HCT116 (cell line): ENCODE results near the gene ALK. TPM values are rescaled to one million over a fixed set of nuclear protein-coding genes. Genes with fewer than 3 reads are reported as not detected.

Source experiments
- ATAC-seq: fragments of 200-7000 bp; cut with Tn5 transposase; 2 replicates; pipeline ENCODE4 v1.9.1; 2020; ENCODE audit warnings: mild to moderate bottlenecking, moderate library complexity
- BruUV-seq: library from RNA; stranded (reverse); fragments of 400-500 nt; replicated peaks from 2 replicates; lab custom pipeline; 2021; lab: Mats Ljungman, UMichigan
- CTCF ChIA-PET: fragments of 300-600 bp; sonication (Branson Sonifier 250); formaldehyde crosslinking; loops from one replicate; lab custom pipeline; 2021; ENCODE audit warnings: antibody characterized with exemption; lab: Charles Lee
- POLR2A ChIA-PET: fragments of 300-600, 350-600 bp; sonication (Branson Sonifier 250); formaldehyde crosslinking; loops from one replicate; lab custom pipeline; 2021; ENCODE audit warnings: antibody characterized with exemption; lab: Charles Lee
- RAD21 ChIA-PET, 2 experiments: fragments of 300-600 bp; sonication (Branson Sonifier 250); formaldehyde crosslinking; loops; one replicate each; lab custom pipeline; 2023; ENCODE audit warnings: low total read pairs in 2 of 2; ENCODE audit not compliant: uncharacterized antibody in 2 of 2, unreplicated experiment in 2 of 2, low non-redundant PET in 1 of 2; lab: Charles Lee
- DNase-seq: peaks from one replicate; pipeline ENCODE4 v3.0.0-alpha.2; 2010; ENCODE audit warnings: low read depth, low spot score
- H2AFZ ChIP-seq: fragments of 200-600 bp; shearing (Covaris generic), sonication (generic); 2 replicates; pipeline ENCODE4 v1.6.1; 2017; ENCODE audit warnings: low read depth, mixed run types, mixed read lengths, antibody characterized with exemption, low read length; ENCODE audit not compliant: poor library complexity, severe bottlenecking
- H3K27ac ChIP-seq: 2 replicates; pipeline ENCODE4 v1.5.1; 2012; ENCODE audit warnings: low read depth, low read length
- H3K27me3 ChIP-seq: fragments of 200-600 bp; sonication (generic); 2 replicates; pipeline ENCODE4 v1.6.1; 2016; ENCODE audit warnings: mixed run types, low read length, mixed read lengths; ENCODE audit not compliant: insufficient read depth
- H3K36me3 ChIP-seq, 2 experiments: fragments of 200-500 bp in 1 of 2; fragments of 200-600 bp in 1 of 2; sonication (Bioruptor generic) in 1 of 2; sonication (generic) in 1 of 2; 2 replicates each; pipeline versions ENCODE4 v1.5.1 to v1.6.1; 2014 to 2016; ENCODE audit warnings: low read length in 2 of 2, inconsistent platforms in 1 of 2, mixed read lengths in 1 of 2, mixed run types in 1 of 2; ENCODE audit not compliant: insufficient read depth in 2 of 2, control insufficient read depth in 1 of 2
- H3K4me1 ChIP-seq, 2 experiments: fragments of 200-600 bp in 1 of 2; sonication (generic) in 1 of 2; 2 replicates each; pipeline versions ENCODE4 v1.5.1 to v1.6.1; 2012 to 2017; ENCODE audit warnings: low read length in 2 of 2, inconsistent platforms in 1 of 2, mild to moderate bottlenecking in 1 of 2, mixed read lengths in 1 of 2, mixed run types in 1 of 2, moderate library complexity in 1 of 2; ENCODE audit not compliant: insufficient read depth in 2 of 2, control insufficient read depth in 1 of 2
- H3K4me2 ChIP-seq: fragments of 200-600 bp; sonication (generic); 2 replicates; pipeline ENCODE4 v1.6.1; 2017; ENCODE audit warnings: mixed run types, low read length, mixed read lengths
- H3K4me3 ChIP-seq, 2 experiments: fragments of 200-600 bp in 1 of 2; sonication (generic) in 1 of 2; replicated peaks in 1 of 2; 2 replicates each; pipeline ENCODE4 v1.5.1; 2011 to 2016; ENCODE audit warnings: low read length in 2 of 2, control low read depth in 1 of 2, low read depth in 1 of 2, mild to moderate bottlenecking in 1 of 2, mixed read lengths in 1 of 2, mixed run types in 1 of 2
- H3K79me2 ChIP-seq: fragments of 200-600 bp; sonication (generic); 2 replicates; pipeline ENCODE4 v1.6.1; 2017; ENCODE audit warnings: mild to moderate bottlenecking, mixed run types, low read length, moderate library complexity, mixed read lengths; ENCODE audit not compliant: insufficient read depth
- H3K9ac ChIP-seq: fragments of 200-600 bp; sonication (generic); 2 replicates; pipeline ENCODE4 v1.6.1; 2016; ENCODE audit warnings: low read length, mixed read lengths
- H3K9me2 ChIP-seq: fragments of 200-600 bp; sonication (generic), shearing (Covaris generic); 2 replicates; pipeline ENCODE4 v1.6.1; 2017; ENCODE audit warnings: mixed run types, mild to moderate bottlenecking, moderate library complexity; ENCODE audit not compliant: insufficient read depth
- H3K9me3 ChIP-seq, 2 experiments: fragments of 200-500 bp in 1 of 2; fragments of 200-600 bp in 1 of 2; sonication (Bioruptor generic) in 1 of 2; sonication (generic) in 1 of 2; 2 replicates each; pipeline ENCODE4 v1.6.1; 2014 to 2017; ENCODE audit warnings: low read length in 2 of 2, mixed read lengths in 2 of 2, inconsistent platforms in 1 of 2, low read depth in 1 of 2, mild to moderate bottlenecking in 1 of 2, mixed run types in 1 of 2, moderate library complexity in 1 of 2; ENCODE audit not compliant: control insufficient read depth in 1 of 2, insufficient read depth in 1 of 2
- H4K20me1 ChIP-seq: fragments of 200-600 bp; sonication (generic), shearing (Covaris generic); 2 replicates; pipeline ENCODE4 v1.6.1; 2017; ENCODE audit warnings: mixed run types, mild to moderate bottlenecking, moderate library complexity; ENCODE audit not compliant: insufficient read depth
- CBX3 ChIP-seq: IDR thresholded peaks from 2 replicates; pipeline ENCODE4 v1.6.1; 2012; ENCODE audit warnings: low read depth
- EGR1 ChIP-seq: IDR thresholded peaks from 2 replicates; pipeline ENCODE4 v1.6.1; 2012; ENCODE audit warnings: low read depth
- EZH2 ChIP-seq: fragments of 200-600 bp; sonication (generic); IDR thresholded peaks from 2 replicates; pipeline ENCODE4 v1.6.1; 2017; ENCODE audit warnings: antibody characterized with exemption, mixed run types
- EZH2phosphoT487 ChIP-seq: fragments of 200-600 bp; IDR thresholded peaks from 2 replicates; pipeline ENCODE4 v1.6.1; 2018; ENCODE audit warnings: antibody characterized with exemption, borderline replicate concordance
- POLR2AphosphoS5 ChIP-seq: IDR thresholded peaks from 2 replicates; pipeline ENCODE4 v1.6.1; 2011; ENCODE audit warnings: mild to moderate bottlenecking, low read depth, low read length, moderate library complexity
- RAD21 ChIP-seq: IDR thresholded peaks from 2 replicates; pipeline ENCODE4 v1.6.1; 2012; ENCODE audit warnings: low read depth, mild to moderate bottlenecking
- SP1 ChIP-seq: IDR thresholded peaks from 2 replicates; pipeline ENCODE4 v1.6.1; 2012; ENCODE audit warnings: low read depth
- SRF ChIP-seq: IDR thresholded peaks from 2 replicates; pipeline ENCODE4 v1.6.1; 2012; ENCODE audit warnings: low read depth
- TCF7L2 ChIP-seq: IDR thresholded peaks from 2 replicates; pipeline ENCODE4 v1.7.0; 2011; ENCODE audit warnings: borderline replicate concordance, inconsistent platforms; ENCODE audit not compliant: insufficient read depth, insufficient read length; ENCODE audit errors: extremely low read depth
- YY1 ChIP-seq: IDR thresholded peaks from 2 replicates; pipeline ENCODE4 v1.6.1; 2011; ENCODE audit warnings: low read length, low read depth, moderate library complexity, mild to moderate bottlenecking; ENCODE audit not compliant: insufficient replicate concordance; ENCODE audit errors: extremely low read depth
- ZFX ChIP-seq: fragments of 450-650 bp; IDR thresholded peaks from 2 replicates; pipeline ENCODE4 v1.6.1; 2017
- ZNF274 ChIP-seq: fragments of 200-500 bp; sonication (Bioruptor generic); IDR thresholded peaks from 2 replicates; pipeline ENCODE4 v1.6.1; 2014; ENCODE audit warnings: mild to moderate bottlenecking, low read depth, low read length, inconsistent platforms
- intact Hi-C: fragments of 100-400 bp; cut with micrococcal nuclease; formaldehyde crosslinking; loops from 2 replicates; pipeline ENCODE4 v1.10.0; 2022
- total RNA-seq: library from RNA; stranded (reverse); gene quantifications from one replicate; pipeline ENCODE4 v1.2.1, GENCODE V29; 2021; ENCODE audit not compliant: unreplicated experiment
- TF ChIP-seq, protein P1 (sequence below): IDR thresholded peaks from 2 replicates; pipeline ENCODE4 v1.6.1; 2012; ENCODE audit warnings: low read depth
- TF ChIP-seq, protein P2 (sequence below): IDR thresholded peaks from 2 replicates; pipeline ENCODE4 v1.6.1; 2011; ENCODE audit warnings: mild to moderate bottlenecking, low read length, moderate library complexity; ENCODE audit not compliant: insufficient replicate concordance; ENCODE audit errors: extremely low read depth
- TF ChIP-seq, protein P3 (sequence below): IDR thresholded peaks from 2 replicates; pipeline ENCODE4 v1.6.1; 2012
- TF ChIP-seq, protein P4 (sequence below): IDR thresholded peaks from 2 replicates; pipeline ENCODE4 v1.6.1; 2012
- TF ChIP-seq, protein P5 (sequence below), 3 experiments: fragments of 200-600 bp in 1 of 3; sonication (generic) in 1 of 3; IDR thresholded peaks in 2 of 3; conservative IDR thresholded peaks in 1 of 3; 2 replicates each; pipeline ENCODE4 v1.5.1; 2012 to 2017; ENCODE audit warnings: low read depth in 2 of 3, low read length in 2 of 3, antibody characterized with exemption in 1 of 3, borderline replicate concordance in 1 of 3, control low read depth in 1 of 3, mild to moderate bottlenecking in 1 of 3, mixed read lengths in 1 of 3, mixed run types in 1 of 3, moderate library complexity in 1 of 3; ENCODE audit not compliant: insufficient read depth in 1 of 3

The ALK gene
- total RNA-seq, 1 experiment from 2014 or later: not detected

DNA sequence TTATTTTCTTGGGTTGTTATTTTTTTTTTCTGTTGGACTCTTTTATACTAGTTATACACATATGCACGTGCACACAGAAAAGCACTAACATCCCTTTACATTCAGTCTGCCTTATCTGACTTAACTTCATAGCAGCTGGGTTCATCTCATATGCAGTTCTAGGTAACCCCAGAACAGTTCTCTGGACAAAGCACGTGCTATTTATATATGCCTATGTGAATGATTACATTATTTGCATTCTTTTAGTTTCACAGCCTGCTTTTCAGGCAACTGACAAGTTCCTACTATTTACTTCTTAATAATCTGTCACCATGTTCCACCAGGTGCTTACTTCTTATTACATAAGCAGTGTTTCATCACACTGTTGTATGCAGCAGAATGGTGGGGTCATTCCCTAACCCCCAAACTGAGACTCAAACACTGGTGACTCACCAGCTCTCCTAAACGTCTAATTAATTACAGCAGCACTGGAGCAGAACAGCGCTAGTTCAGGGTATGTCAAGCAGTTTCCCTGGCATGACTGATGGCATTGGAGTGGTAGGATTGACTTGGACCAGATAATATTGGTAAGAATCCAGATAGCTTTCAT, 433.3 kb downstream of the ALK start:
- Histone ChIP-seq H3K4me2 (no peak overlapping the region), H3K4me1 (no peaks in the 10 kb centered on the region), H3K27me3 (peaks cover 28% of the 10 kb centered on the region), H3K9me3 (no peaks in the 10 kb centered on the region), H4K20me1 (no peaks in the 10 kb centered on the region), H3K9me2 (no peaks in the 10 kb centered on the region), H3K9ac (no peak overlapping the region), H3K4me3 (no peak overlapping the region), H3K27ac (no peak overlapping the region)
- no TSS peak for BruUV-seq
- intact Hi-C loops: no loop called here
- CTCF ChIA-PET: no interaction called here
- TF ChIP-seq YY1 (no peak), POLR2AphosphoS5 (no peak), CBX3 (no peak), SP1 (no peak), ZFX (no peak), RAD21 (no peak), EZH2 (no peak), EZH2phosphoT487 (no peak), EGR1 (no peak), ZNF274 (no peak), TCF7L2 (no peak), SRF (no peak)
- TF ChIP-seq, protein P1, sequence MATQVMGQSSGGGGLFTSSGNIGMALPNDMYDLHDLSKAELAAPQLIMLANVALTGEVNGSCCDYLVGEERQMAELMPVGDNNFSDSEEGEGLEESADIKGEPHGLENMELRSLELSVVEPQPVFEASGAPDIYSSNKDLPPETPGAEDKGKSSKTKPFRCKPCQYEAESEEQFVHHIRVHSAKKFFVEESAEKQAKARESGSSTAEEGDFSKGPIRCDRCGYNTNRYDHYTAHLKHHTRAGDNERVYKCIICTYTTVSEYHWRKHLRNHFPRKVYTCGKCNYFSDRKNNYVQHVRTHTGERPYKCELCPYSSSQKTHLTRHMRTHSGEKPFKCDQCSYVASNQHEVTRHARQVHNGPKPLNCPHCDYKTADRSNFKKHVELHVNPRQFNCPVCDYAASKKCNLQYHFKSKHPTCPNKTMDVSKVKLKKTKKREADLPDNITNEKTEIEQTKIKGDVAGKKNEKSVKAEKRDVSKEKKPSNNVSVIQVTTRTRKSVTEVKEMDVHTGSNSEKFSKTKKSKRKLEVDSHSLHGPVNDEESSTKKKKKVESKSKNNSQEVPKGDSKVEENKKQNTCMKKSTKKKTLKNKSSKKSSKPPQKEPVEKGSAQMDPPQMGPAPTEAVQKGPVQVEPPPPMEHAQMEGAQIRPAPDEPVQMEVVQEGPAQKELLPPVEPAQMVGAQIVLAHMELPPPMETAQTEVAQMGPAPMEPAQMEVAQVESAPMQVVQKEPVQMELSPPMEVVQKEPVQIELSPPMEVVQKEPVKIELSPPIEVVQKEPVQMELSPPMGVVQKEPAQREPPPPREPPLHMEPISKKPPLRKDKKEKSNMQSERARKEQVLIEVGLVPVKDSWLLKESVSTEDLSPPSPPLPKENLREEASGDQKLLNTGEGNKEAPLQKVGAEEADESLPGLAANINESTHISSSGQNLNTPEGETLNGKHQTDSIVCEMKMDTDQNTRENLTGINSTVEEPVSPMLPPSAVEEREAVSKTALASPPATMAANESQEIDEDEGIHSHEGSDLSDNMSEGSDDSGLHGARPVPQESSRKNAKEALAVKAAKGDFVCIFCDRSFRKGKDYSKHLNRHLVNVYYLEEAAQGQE: no peak
- TF ChIP-seq, protein P2, sequence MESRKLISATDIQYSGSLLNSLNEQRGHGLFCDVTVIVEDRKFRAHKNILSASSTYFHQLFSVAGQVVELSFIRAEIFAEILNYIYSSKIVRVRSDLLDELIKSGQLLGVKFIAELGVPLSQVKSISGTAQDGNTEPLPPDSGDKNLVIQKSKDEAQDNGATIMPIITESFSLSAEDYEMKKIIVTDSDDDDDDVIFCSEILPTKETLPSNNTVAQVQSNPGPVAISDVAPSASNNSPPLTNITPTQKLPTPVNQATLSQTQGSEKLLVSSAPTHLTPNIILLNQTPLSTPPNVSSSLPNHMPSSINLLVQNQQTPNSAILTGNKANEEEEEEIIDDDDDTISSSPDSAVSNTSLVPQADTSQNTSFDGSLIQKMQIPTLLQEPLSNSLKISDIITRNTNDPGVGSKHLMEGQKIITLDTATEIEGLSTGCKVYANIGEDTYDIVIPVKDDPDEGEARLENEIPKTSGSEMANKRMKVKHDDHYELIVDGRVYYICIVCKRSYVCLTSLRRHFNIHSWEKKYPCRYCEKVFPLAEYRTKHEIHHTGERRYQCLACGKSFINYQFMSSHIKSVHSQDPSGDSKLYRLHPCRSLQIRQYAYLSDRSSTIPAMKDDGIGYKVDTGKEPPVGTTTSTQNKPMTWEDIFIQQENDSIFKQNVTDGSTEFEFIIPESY: no peak
- TF ChIP-seq, protein P3, sequence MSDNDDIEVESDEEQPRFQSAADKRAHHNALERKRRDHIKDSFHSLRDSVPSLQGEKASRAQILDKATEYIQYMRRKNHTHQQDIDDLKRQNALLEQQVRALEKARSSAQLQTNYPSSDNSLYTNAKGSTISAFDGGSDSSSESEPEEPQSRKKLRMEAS: no peak
- TF ChIP-seq, protein P4, sequence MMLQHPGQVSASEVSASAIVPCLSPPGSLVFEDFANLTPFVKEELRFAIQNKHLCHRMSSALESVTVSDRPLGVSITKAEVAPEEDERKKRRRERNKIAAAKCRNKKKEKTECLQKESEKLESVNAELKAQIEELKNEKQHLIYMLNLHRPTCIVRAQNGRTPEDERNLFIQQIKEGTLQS: no peak
- TF ChIP-seq, protein P5, sequence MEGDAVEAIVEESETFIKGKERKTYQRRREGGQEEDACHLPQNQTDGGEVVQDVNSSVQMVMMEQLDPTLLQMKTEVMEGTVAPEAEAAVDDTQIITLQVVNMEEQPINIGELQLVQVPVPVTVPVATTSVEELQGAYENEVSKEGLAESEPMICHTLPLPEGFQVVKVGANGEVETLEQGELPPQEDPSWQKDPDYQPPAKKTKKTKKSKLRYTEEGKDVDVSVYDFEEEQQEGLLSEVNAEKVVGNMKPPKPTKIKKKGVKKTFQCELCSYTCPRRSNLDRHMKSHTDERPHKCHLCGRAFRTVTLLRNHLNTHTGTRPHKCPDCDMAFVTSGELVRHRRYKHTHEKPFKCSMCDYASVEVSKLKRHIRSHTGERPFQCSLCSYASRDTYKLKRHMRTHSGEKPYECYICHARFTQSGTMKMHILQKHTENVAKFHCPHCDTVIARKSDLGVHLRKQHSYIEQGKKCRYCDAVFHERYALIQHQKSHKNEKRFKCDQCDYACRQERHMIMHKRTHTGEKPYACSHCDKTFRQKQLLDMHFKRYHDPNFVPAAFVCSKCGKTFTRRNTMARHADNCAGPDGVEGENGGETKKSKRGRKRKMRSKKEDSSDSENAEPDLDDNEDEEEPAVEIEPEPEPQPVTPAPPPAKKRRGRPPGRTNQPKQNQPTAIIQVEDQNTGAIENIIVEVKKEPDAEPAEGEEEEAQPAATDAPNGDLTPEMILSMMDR (IDR thresholded peaks at IDR 0.05 in 2 of 3, conservative IDR thresholded peaks at IDR 0.05 in 1 of 3; ENCODE audit: borderline replicate concordance in 1 of 3, insufficient read depth in 1 of 3, low read depth in 2 of 3, low read length in 2 of 3): no peak
- TF ChIP-seq, all 23 proteins: peak for 0
- DNase-seq (no peak), ATAC-seq (no peak)
- POLR2A ChIA-PET: no interaction called here
- H3K79me2 ChIP-seq: no peaks in the 10 kb centered on the region
- H2AFZ ChIP-seq: no peak overlapping the region
- no peaks in the 10 kb centered on the region for H3K36me3 ChIP-seq
- RAD21 ChIA-PET: no interaction called here
